Fibroblast of skin of right biceps (primary cell): Measurements from ENCODE around the gene RNF224.
A peak's percentile ranks its signal among the peaks of the same experiment; 100 is the strongest.

Experiments used
- DNase-seq: peaks from one replicate; pipeline ENCODE4 v3.0.0-alpha.2; 2013

The RNF224 gene

GRCh38 chr9:137215196-137215986, 11.9 kb upstream of the RNF224 start:
- DNase-seq = no peak

GRCh38 chr9:137216188-137216965, 10.9 kb upstream of the RNF224 start:
- DNase-seq = no peak

- DNase-seq = no peak
Observed at GRCh38 chr9:137217276-137218211, 9.8 kb upstream of the RNF224 start.

- no peak for DNase-seq
Observed at GRCh38 chr9:137218212-137218753, 9.0 kb upstream of the RNF224 start.

GRCh38 chr9:137218754-137219271, 8.5 kb upstream of the RNF224 start:
- no peak for DNase-seq

GRCh38 chr9:137219757-137220316, 7.5 kb upstream of the RNF224 start:
- no peak for DNase-seq

GRCh38 chr9:137220317-137221094, 6.8 kb upstream of the RNF224 start:
- DNase-seq = no peak

- no peak for DNase-seq
Observed at GRCh38 chr9:137221095-137221505, 6.2 kb upstream of the RNF224 start.

- no peak for DNase-seq
Observed at GRCh38 chr9:137221506-137222111, 5.7 kb upstream of the RNF224 start.

GRCh38 chr9:137222190-137223077, 4.9 kb upstream of the RNF224 start, which contains the start of gene RNF208:
RNF208 (minus strand) TSS chr9:137222240; CDS start chr9:137221212, 1,028 bp downstream.
- DNase-seq = no peak

- DNase-seq = peak; percentile 98
Observed at GRCh38 chr9:137223078-137223970, 4.0 kb upstream of the RNF224 start.

GRCh38 chr9:137224830-137225694, 2.2 kb upstream of the RNF224 start, which contains the start of gene CYSRT1:
CYSRT1 (plus strand) TSS chr9:137225174; CDS start chr9:137225622, 448 bp downstream.
- DNase-seq = no peak

GRCh38 chr9:137225699-137226331, 1.5 kb upstream of the RNF224 start:
- DNase-seq = no peak

- no peak for DNase-seq
Observed at GRCh38 chr9:137226338-137227053, 806 bp upstream of the RNF224 start.

- DNase-seq = no peak
Observed at GRCh38 chr9:137227853-137228505, 677 bp downstream of the RNF224 start.
